GM19455 (cell line): ENCODE results near the gene KAZN.

Experiments
- ATAC-seq: cut with Tn5 transposase; IDR thresholded peaks from one replicate; pipeline ENCODE4 v1.9.1; 2021; ENCODE audit not compliant: unreplicated experiment

The KAZN gene

GRCh38 chr1:14784790-14785773 lies 186.6 kb downstream of the KAZN start:
- ATAC-seq = no peak

GRCh38 chr1:14786109-14786675 lies 187.7 kb downstream of the KAZN start:
- no peak for ATAC-seq

- ATAC-seq = no peak
Observed at GRCh38 chr1:14786681-14787080, 188.2 kb downstream of the KAZN start.

GRCh38 chr1:14787604-14788003 lies 189.1 kb downstream of the KAZN start:
- no peak for ATAC-seq

GRCh38 chr1:14788080-14788479 lies 189.6 kb downstream of the KAZN start:
- no peak for ATAC-seq

- ATAC-seq = no peak
Observed at GRCh38 chr1:14790982-14791381, 192.5 kb downstream of the KAZN start.

- ATAC-seq = no peak
Observed at GRCh38 chr1:14791654-14792053, 193.2 kb downstream of the KAZN start.

GRCh38 chr1:14794136-14794768 lies 195.8 kb downstream of the KAZN start:
- no peak for ATAC-seq

GRCh38 chr1:14794906-14795305 lies 196.4 kb downstream of the KAZN start:
- ATAC-seq = no peak

GRCh38 chr1:14795589-14795988 lies 197.1 kb downstream of the KAZN start:
- ATAC-seq = no peak

- ATAC-seq = no peak
Observed at GRCh38 chr1:14800014-14800413, 201.5 kb downstream of the KAZN start.

- no peak for ATAC-seq
Observed at GRCh38 chr1:14800500-14801076, 202.1 kb downstream of the KAZN start.

GRCh38 chr1:14803002-14803789 lies 204.7 kb downstream of the KAZN start:
- ATAC-seq = no peak

GRCh38 chr1:14804626-14805025 lies 206.1 kb downstream of the KAZN start:
- no peak for ATAC-seq

GRCh38 chr1:14806772-14807171 lies 208.3 kb downstream of the KAZN start:
- ATAC-seq = no peak

GRCh38 chr1:14808768-14809167 lies 210.3 kb downstream of the KAZN start:
- no peak for ATAC-seq

GRCh38 chr1:14809191-14809981 lies 210.9 kb downstream of the KAZN start:
- no peak for ATAC-seq

GRCh38 chr1:14810595-14811361 lies 212.3 kb downstream of the KAZN start:
- ATAC-seq = no peak

- ATAC-seq = no peak
Observed at GRCh38 chr1:14811573-14811972, 213.1 kb downstream of the KAZN start.
